Measurements from ENCODE around the gene SH3PXD2A.

Gene SH3PXD2A

GRCh38 chr10:103552856-103553742 is 302.3 kb downstream of the SH3PXD2A start:
- no peak for DNase-seq (ENCODE audit: low read depth in 4 of 4, low spot score in 1 of 4)

- DNase-seq (ENCODE audit: low read depth in 4 of 4, low spot score in 1 of 4), result no peak
Observed at GRCh38 chr10:103551619-103552602, 303.5 kb downstream of the SH3PXD2A start.

- no peak for DNase-seq (ENCODE audit: low read depth in 4 of 4, low spot score in 1 of 4)
Observed at GRCh38 chr10:103550229-103550628, 305.1 kb downstream of the SH3PXD2A start.

- DNase-seq (ENCODE audit: low read depth in 4 of 4, low spot score in 1 of 4), result no peak
Observed at GRCh38 chr10:103549349-103549685, 306.1 kb downstream of the SH3PXD2A start.

GRCh38 chr10:103548581-103549348 is 306.6 kb downstream of the SH3PXD2A start:
- DNase-seq (ENCODE audit: low read depth in 4 of 4, low spot score in 1 of 4), result no peak

GRCh38 chr10:103548006-103548405 is 307.4 kb downstream of the SH3PXD2A start:
- DNase-seq (ENCODE audit: low read depth in 4 of 4, low spot score in 1 of 4), result no peak

GRCh38 chr10:103547391-103547946 is 307.9 kb downstream of the SH3PXD2A start:
- no peak for DNase-seq (ENCODE audit: low read depth in 4 of 4, low spot score in 1 of 4)

GRCh38 chr10:103546401-103546800 is 309.0 kb downstream of the SH3PXD2A start:
- DNase-seq (ENCODE audit: low read depth in 4 of 4, low spot score in 1 of 4), result no peak

GRCh38 chr10:103545771-103546281 is 309.6 kb downstream of the SH3PXD2A start:
- no peak for DNase-seq (ENCODE audit: low read depth in 4 of 4, low spot score in 1 of 4)

- no peak for DNase-seq (ENCODE audit: low read depth in 4 of 4, low spot score in 1 of 4)
Observed at GRCh38 chr10:103545366-103545765, 310.0 kb downstream of the SH3PXD2A start.

GRCh38 chr10:103544657-103545310 is 310.6 kb downstream of the SH3PXD2A start:
- DNase-seq (ENCODE audit: low read depth in 4 of 4, low spot score in 1 of 4), result no peak

Data from stimulated activated CD4-positive, alpha-beta T cell treated with anti-CD3 and anti-CD28 coated beads, Interleukin-1b, Interleukin-23, amount 100 ng/mL, for 24 hours (primary cell).